ENCODE results near the gene EMP2.
"Not testable (repeated sequence)": the region's sequence is repeated elsewhere in the genome, so short reads cannot be mapped to it uniquely, and the experiment has no call there.

Gene EMP2

GRCh38 chr16:10520869-10521578 lies 59.4 kb downstream of the EMP2 start:
- TF ChIP-seq ZNF274 (IDR thresholded peaks at IDR 0.05; ENCODE audit: low read depth, low read length) = no peak
- H3K4me3 ChIP-seq (ENCODE audit: low read length) = no peak overlapping the region

- no peak for TF ChIP-seq ZNF274 (IDR thresholded peaks at IDR 0.05; ENCODE audit: low read depth, low read length)
- no peak overlapping the region for H3K4me3 ChIP-seq (ENCODE audit: low read length)
These were observed 60.2 kb downstream of the EMP2 start for GRCh38 chr16:10519929-10520868.

GRCh38 chr16:10519297-10519696 lies 61.1 kb downstream of the EMP2 start:
- no peak overlapping the region for H3K4me3 ChIP-seq (ENCODE audit: low read length)
- TF ChIP-seq ZNF274 (IDR thresholded peaks at IDR 0.05; ENCODE audit: low read depth, low read length) = no peak

GRCh38 chr16:10518479-10519041 lies 61.8 kb downstream of the EMP2 start:
- no peak for TF ChIP-seq ZNF274 (IDR thresholded peaks at IDR 0.05; ENCODE audit: low read depth, low read length)
- no peak overlapping the region for H3K4me3 ChIP-seq (ENCODE audit: low read length)

DNA sequence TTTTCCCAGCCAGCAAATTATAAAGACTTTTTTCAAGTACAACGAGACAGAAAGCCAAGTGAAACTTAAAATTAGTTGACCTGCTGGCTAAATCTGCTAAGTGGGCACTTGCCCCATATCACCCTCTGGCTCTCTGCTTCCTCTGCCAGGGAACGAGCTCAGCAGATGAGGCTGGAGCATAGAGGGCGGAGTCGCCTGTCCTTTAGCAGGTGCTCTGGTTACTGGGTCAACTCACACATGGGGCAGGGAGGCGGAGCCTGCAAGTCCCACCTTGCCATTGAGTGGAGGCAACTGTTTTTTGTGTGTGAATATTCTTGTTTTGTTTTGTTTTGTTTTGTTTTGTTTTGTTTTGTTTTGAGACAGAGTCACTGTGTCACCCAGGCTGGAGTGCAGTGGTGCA lies 62.5 kb downstream of the EMP2 start:
- no peak for TF ChIP-seq ZNF274 (IDR thresholded peaks at IDR 0.05; ENCODE audit: low read depth, low read length)
- H3K4me3 ChIP-seq (ENCODE audit: low read length) = no peak overlapping the region

GRCh38 chr16:10514369-10515055 lies 65.9 kb downstream of the EMP2 start:
- TF ChIP-seq ZNF274 (IDR thresholded peaks at IDR 0.05; ENCODE audit: low read depth, low read length) = no peak
- no peak overlapping the region for H3K4me3 ChIP-seq (ENCODE audit: low read length)

DNA sequence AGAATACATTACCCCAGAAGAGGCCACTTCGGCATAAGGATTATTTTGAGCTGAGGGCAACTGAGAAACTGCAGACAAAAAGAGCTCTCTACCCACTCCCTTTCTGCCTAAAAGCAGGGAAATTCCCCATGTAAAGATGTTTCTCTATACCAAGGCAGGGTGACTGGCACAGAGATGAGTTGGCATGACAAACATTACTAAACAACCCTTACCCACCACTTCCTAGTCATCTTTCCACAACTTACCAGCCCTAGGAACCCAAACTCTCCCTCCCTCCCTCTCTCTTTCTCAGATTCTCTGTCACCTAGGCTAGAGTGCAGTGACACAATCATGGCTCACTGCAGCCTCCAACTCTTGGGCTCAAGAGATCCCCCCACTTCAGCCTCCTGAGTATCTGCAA lies 68.6 kb downstream of the EMP2 start:
- no peak overlapping the region for H3K4me3 ChIP-seq (ENCODE audit: low read length)
- no peak for TF ChIP-seq ZNF274 (IDR thresholded peaks at IDR 0.05; ENCODE audit: low read depth, low read length)

GRCh38 chr16:10510279-10510678 lies 70.1 kb downstream of the EMP2 start:
- TF ChIP-seq ZNF274 (IDR thresholded peaks at IDR 0.05; ENCODE audit: low read depth, low read length) = no peak

GRCh38 chr16:10509534-10510025 lies 70.8 kb downstream of the EMP2 start:
- no peak overlapping the region for H3K4me3 ChIP-seq (ENCODE audit: low read length)
- no peak for TF ChIP-seq ZNF274 (IDR thresholded peaks at IDR 0.05; ENCODE audit: low read depth, low read length)

More at GRCh38 chr16:10510279-10510678, 70.1 kb downstream of the EMP2 start:
- H3K4me3 ChIP-seq (ENCODE audit: low read length) = no peak overlapping the region

DNA sequence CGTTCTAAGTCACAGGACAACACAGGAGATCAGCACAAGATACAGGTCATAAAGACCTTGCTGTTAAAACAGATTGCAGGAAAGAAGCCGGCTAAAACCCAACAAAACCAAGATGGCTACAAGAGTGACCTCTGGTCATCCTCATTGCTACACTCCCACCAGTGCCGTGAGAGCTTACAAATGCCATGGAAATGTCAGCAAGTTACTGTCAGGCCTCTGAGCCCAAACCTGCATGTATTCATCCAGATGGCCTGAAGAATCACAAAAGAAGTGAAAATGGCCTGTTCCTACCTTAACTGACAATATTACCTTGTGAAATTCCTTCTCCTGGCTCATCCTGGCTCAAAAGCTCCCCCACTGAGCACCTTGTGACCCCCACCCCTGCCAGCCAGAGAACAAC lies 75.1 kb downstream of the EMP2 start:
- H3K4me3 ChIP-seq (ENCODE audit: low read length) = not testable (repeated sequence)

DNA sequence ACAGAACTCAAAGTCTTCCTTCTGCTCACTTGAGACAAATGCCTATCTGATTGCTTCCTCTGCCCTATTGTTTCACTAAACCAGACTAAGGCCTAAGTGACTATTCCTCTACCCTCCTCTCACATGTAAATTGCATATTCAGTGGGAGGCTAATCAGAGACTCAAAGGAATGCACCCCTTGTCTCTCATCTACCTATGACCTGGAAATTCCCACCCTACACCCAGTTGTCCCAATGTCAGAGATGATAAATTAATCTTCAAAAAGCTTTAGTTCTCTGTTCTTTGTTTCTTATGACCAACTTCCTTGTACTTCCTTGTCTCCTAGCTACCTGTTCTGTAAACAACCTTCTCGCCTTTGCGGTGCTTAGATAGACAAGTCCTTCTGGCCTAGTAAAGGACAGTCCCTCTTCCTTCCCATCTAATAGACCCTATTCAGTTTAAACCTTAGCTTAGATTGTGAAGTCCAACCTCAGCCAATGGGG lies 76.0 kb downstream of the EMP2 start:
- H3K4me3 ChIP-seq (ENCODE audit: low read length) = no peak overlapping the region
- TF ChIP-seq ZNF274 (IDR thresholded peaks at IDR 0.05; ENCODE audit: low read depth, low read length) = no peak

DNA sequence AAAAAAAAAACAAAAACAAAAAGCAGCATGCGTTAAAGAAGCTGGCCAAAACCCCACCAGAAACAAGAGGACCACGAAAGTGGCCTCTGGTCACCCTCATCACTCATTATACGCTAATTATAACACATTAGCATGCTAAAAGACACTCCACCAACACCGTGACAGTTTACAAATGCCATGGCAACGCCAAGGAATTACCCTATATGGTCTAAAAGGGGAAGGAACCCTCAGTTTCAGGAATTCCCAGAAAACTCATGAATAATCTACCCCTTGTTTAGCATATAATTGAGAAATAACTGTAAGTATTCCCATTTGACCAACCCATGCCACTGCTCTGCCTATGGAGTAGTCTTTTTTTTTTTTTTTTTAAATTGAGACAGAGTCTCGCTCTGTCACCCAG lies 77.6 kb downstream of the EMP2 start:
- TF ChIP-seq ZNF274 (IDR thresholded peaks at IDR 0.05; ENCODE audit: low read depth, low read length) = no peak
- H3K4me3 ChIP-seq (ENCODE audit: low read length) = no peak overlapping the region

DNA sequence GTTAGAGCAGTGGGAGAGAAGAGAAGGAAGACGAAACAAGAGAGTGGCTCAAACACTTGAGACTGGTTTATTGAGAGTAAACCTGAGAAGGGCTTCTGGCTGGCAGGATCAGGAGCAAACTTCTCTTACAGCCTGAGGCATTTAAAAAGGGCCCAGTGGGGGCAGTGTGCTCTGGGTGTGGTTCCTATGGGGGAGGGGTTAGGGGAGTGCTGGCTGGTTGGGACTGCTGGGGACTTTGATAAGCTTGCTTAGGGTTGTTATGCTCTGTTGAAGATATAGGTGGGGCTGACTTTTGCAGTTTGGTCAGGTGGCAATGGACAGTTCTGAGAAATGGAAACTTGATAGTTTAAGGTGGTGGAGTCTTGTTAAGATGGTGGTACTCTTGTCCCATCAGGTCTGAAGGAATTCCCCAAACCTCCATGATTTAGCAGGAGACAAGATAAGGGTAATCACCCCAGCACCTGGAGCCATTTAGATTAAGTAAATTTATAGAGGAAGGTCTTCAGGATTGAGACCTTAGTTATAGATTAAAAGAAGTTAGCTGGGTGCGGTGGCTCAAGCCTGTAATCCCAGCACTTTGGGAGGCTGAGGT lies 79.3 kb downstream of the EMP2 start:
- TF ChIP-seq ZNF274 (IDR thresholded peaks at IDR 0.05; ENCODE audit: low read depth, low read length) = no peak
- H3K4me3 ChIP-seq (ENCODE audit: low read length) = no peak overlapping the region

DNA sequence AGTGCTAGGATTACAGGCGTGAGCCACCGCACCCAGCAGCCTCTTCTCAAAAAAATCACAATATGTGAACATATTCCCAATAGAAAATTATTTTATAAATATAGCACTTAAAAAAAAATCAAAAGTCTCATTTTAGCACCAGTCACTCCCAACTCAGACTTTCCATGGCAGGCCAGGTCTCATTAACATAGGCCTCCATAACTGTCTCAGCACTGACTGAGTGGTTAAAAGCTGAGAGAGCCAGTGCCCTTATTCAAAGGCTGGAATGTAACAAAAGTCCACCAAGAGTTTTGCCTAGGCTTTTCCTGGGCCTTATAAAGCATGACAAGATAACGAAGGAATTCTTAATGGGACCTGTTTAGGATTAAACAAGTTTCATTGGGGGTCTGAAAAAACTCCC lies 79.8 kb downstream of the EMP2 start:
- no peak for TF ChIP-seq ZNF274 (IDR thresholded peaks at IDR 0.05; ENCODE audit: low read depth, low read length)
- no peak overlapping the region for H3K4me3 ChIP-seq (ENCODE audit: low read length)
